22Rv1 (cell line): ENCODE results near the gene CARD10.

ENCODE experiments used
- CTCF ChIP-seq: fragments of 450-650 bp; IDR thresholded peaks from 2 replicates; pipeline ENCODE4 v1.5.1; 2017; ENCODE audit warnings: mild to moderate bottlenecking
- ZFX ChIP-seq: fragments of 450-650 bp; IDR thresholded peaks from 2 replicates; pipeline ENCODE4 v1.6.1; 2017; ENCODE audit warnings: antibody characterized with exemption, borderline replicate concordance

GRCh38 chr22:37511395-37512104, 7.7 kb downstream of the CARD10 start:
- TF ChIP-seq CTCF: no peak
- no peak for TF ChIP-seq ZFX
